ENCODE data around the gene MLF2.
"Not testable (repeated sequence)": the region's sequence is repeated elsewhere in the genome, so short reads cannot be mapped to it uniquely, and the experiment has no call there.

The MLF2 gene

DNA sequence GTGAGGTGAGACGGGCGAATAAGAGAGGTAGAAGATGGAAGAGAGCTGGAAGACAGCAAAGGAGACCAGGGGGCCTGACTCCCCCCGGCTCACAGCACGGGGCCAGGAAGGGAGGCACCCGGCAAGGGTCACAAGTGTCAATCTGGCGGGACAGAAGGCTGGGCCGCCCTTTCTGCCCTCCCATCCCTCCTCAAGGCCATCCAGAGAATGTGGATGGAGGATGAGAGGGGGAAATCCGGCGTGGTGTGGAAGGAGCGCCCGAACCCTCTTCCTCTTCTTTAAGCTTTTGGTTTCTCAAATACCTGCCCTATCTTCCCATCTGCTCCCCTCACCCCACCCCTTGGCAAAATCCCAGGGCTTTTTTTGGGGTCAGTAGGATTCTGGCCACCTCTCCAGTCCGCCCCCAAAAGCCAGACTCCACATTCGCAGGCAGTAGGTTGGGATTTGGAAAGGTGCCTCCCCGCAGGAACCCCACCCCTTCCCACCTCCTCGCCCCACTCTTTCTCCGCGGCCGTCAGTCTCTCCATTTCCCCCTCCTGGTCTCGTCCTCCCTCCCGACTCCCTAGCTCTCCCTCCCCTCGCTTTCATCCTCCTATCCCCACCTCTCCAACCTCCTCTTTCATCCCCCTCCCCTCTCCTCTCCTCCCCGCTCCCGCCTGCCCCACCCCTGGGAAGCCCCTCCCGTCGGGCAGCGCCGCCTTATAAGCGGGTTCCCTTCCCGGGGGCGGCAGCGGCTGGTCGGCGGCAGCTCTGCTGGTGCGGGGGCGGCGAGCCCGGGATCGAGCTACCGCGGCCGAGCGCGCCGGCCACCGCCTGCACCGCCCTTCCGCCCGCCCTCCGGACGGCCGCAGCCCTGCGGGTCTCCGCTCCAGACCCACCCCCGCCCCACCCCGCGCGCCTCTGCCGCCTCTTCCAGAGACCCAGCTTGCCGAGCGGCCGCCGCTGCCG, 13.0 kb upstream of the MLF2 start, which contains the start of gene PTMS:
Gene PTMS, plus strand, starts transcription at position 730 of the 948 bp plus-strand sequence. CDS start 343 bp downstream, outside the sequence.
- peak; percentile 88 for DNase-seq (ENCODE audit: low spot score)

DNA sequence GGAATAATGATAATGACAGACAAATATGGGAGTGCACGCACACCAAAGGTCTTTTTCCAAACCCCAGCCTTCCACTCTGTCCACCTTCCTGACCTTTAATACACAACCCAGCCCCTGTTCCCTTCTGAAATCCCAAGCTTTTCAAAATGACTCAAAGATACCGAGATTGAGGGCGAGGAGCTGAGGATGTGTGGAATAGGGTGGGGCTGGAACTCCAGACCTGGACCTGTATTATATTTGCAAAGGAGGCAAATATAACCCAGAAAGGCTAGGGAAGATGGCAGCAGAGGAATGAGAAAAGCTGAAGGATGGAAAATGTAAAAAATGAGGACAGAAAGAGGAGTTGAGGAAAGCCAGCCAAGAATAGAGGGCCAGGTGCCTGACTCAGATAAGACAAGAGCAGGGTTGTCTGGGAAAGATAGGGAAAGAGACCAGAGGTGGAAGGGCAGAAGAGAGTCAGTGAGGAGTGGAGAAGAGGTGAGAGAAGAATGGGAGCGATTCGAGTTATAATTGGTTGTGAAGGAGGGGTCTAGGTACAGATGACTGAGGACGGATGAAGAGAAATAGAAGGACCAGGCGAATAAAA, 12.2 kb upstream of the MLF2 start:
- DNase-seq (ENCODE audit: low spot score) = no peak

- DNase-seq (ENCODE audit: low spot score) = peak; percentile 94
Measured at GRCh38 chr12:6764011-6764828, 11.3 kb upstream of the MLF2 start.

DNA sequence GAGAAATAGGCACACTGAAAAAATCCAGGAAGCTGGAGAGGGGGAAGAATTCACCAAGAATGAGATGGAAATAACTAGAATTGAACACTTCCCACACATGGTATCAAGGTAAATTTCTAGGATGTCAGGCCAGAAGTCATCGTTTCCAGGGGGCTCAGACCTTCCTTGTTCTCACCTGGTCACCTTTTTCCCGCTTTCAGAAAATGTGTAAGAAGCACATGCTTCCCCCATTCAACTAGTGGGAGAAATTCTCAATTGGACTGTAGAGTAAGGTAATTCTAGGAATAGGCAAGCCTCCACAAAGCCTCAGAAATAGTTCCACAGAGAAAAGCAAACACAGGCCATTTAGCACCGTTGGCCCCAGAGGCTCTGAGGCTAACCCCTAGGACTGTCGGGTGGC, 10.4 kb upstream of the MLF2 start:
- no peak for DNase-seq (ENCODE audit: low spot score)

- DNase-seq (ENCODE audit: low spot score) = no peak
Measured at GRCh38 chr12:6759741-6760140, 6.8 kb upstream of the MLF2 start.

DNA sequence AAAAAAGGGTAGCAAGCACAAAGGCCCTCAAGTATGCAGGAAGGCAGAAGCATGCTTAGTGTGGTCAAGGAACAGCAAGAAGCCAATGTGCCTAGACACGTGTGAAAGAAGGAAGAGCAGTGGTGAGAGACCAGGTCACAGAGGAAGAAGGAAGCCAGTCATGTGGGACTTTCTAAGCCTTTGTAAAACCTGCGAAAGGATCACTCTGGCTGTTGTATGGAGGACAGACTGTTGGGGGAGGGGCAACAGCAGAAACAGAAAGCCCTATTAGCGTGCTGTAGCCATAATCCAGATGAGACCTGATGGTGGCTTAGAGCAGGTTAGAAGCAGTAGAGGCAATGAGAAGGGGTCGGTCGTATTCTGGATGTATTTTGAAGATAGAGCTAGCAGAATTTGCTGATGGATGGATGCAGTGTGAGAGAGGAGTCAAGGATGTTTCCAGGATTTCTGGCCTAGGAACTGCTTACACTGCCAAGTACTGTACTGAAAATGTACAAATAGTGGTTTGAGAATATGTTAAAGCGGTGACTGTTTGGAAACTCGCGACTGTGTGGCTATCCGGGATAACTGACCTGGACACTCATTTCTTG, 5.7 kb upstream of the MLF2 start:
- DNase-seq (ENCODE audit: low spot score) = no peak

GRCh38 chr12:6757028-6757690, 4.2 kb upstream of the MLF2 start:
- DNase-seq (ENCODE audit: low spot score) = no peak

DNA sequence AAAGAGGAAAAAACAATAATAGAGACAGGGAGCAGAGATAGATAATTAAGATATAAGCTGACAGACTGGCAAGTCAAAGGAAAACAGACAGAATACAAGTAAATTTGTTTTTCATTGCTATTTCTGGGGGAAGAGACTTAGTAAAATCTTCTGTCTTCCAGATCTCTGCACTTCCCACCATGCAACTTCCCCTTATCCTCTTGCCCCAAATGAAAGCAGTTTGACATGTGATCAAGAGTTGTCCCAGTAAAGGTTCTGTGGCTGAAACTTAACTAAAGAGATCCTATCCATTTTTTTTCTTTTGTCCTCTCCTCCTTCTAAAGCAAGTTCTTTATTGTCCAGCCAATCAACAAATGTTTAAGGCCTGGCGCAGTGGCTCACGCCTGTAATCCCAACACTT, 1.5 kb upstream of the MLF2 start:
- no peak for DNase-seq (ENCODE audit: low spot score)

GRCh38 chr12:6753772-6754356, 923 bp upstream of the MLF2 start:
- no peak for DNase-seq (ENCODE audit: low spot score)

- peak; percentile 66 for DNase-seq (ENCODE audit: low spot score)
Measured at GRCh38 chr12:6752167-6752920, 597 bp downstream of the MLF2 start.

DNA sequence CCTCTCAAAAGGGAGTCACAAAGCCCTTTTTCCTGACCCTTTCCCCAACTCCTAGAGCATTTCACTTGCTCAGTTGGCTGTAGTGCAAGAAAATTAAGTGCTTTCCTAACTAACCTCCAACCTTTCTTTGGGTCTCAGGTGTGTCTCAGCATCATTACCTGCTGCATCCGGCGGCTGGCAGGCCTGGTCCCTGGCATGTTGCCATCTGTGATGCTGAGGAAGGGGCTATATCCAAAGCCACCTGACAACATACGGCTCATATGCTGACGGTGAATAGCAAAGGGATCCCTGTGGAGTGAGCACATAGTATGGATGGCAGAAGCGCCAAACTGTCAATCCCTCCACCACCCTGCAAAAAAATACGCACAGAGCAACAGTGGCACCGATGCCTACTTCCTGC, 1.2 kb downstream of the MLF2 start:
- DNase-seq (ENCODE audit: low spot score) = no peak

- DNase-seq (ENCODE audit: low spot score) = no peak
Measured at GRCh38 chr12:6750506-6750905, 2.4 kb downstream of the MLF2 start.

GRCh38 chr12:6748761-6749160, 4.2 kb downstream of the MLF2 start:
- DNase-seq (ENCODE audit: low spot score) = no peak

DNA sequence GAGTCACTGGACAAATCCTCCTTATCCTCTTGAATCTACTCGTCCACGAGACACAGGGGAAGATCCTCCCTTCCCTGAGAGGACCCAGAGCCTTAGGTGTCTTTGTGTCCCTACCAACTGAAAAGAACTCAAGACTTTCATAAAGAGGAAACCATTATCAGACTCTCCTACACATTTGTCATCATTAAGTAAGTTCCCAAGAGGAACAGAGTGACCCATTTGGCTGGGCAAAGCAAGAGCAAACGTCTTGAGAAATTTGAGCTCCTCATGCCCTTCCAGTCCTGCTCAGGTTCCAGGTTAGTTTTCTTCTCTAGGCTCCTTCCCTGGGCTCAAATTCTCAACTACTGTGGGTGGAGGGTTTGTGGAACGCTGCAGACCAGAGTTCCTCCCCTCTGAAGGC, 5.7 kb downstream of the MLF2 start:
- DNase-seq (ENCODE audit: low spot score) = no peak

DNA sequence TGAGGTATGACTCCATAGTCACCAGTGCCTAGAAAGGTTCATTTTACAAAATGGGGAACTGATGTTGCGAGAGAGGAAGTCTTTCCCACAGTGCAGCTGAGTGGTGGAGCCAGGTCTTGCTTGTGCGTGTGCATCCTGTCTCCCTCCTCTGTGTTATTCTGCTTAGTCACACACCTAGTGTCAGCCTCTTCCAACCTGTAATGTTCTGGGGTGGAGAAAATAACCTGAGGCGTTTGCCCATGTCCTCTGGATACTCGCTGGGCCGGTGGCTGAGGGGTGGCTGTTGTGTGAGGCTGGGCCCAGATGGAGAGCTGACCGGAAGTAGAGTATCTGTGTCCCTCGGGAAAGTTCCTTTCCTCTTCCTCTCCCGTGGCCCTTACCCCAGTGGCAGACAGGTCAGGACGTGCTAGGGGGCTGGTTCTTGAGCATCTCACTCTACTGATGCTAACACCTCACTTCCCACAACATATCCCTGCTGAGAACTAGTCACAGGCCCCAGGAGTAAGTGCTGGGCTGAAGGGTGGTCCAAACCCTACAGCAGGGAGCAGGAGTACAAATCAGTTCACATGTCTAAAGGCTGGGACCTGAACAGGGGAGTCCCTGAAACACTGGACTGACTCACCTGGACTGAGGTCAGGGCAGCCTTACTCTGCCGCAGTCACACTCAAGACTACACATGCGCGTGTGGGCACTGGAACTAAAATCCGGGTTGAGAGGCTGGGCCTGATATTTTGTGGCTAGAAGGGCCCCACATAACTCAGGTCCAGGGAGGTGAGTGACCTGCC, 7.0 kb downstream of the MLF2 start:
- no peak for DNase-seq (ENCODE audit: low spot score)

DNA sequence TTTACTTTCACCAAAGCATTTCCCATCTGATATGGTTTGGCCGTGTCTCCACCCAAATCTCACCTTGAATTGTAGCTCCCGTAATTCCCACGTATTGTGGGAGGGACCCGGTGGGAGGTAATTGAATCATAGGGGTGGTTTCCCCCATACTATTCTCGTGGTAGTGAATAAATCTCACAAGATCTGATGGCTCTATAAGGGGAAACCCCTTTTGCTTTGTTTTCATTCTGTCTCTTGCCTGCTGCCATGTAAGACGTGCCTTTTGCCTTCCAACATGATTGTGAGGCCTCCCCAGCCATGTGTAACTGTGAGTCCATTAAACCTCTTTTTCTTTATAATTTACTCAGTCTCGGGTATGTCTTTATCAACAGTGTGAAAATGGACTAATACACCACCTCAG, 9.6 kb downstream of the MLF2 start:
- DNase-seq (ENCODE audit: low spot score) = not testable (repeated sequence)

- no peak for DNase-seq (ENCODE audit: low spot score)
Measured at GRCh38 chr12:6742834-6743233, 10.1 kb downstream of the MLF2 start.

DNA sequence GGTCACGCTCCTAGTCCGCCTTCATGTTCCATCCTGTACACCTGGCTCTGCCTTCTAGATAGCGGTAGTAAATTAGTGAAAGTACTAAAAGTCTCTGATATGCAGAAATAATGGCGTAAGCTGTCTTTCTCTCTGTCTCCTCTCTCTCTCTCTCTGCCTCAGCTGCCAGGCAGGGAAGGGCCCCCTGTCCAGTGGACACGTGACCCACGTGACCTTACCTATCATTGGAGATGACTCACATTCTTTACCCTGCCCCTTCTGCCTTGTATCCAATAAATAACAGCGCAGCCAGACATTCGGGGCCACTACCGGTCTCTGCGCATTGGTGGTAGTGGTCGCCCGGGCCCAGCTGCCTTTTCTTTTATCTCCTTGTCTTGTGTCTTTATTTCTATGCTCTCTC, 10.9 kb downstream of the MLF2 start:
- DNase-seq (ENCODE audit: low spot score) = not testable (repeated sequence)

- no peak for DNase-seq (ENCODE audit: low spot score)
Measured at GRCh38 chr12:6736754-6737153, 16.2 kb downstream of the MLF2 start.

All from AG20443 (cell line).